Measurements from ENCODE around the gene CDK13. TPM values are rescaled to one million over a fixed set of nuclear protein-coding genes. Genes with fewer than 3 reads are reported as not detected.

Gene CDK13
- total RNA-seq, 4 donors from 2014 or later = 50.9 to 73.5 (median 63.5) TPM

- Histone ChIP-seq H3K27me3 (no peaks in the 10 kb centered on the region), H3K27ac (replicated peaks in 1 of 4) (peak overlapping the region in 2 of 4 donors; percentile 29 to 55), H3K9me3 (no peaks in the 10 kb centered on the region), H3K4me3 (no peak overlapping the region), H3K4me1 (peaks cover 0 to 39% (median 33%) of the 10 kb centered on the region in 4 donors), H3K36me3 (peaks cover 33 to 75% (median 46%) of the 10 kb centered on the region in 4 donors)
- intact Hi-C loops (cut with DNase I) = no loop called here
- WGBS = 78% methylated on average over 2 of the region's 2 CpGs
- TF ChIP-seq POLR2AphosphoS5 (IDR thresholded peaks at IDR 0.05) (no peak), POLR2A (IDR thresholded peaks at IDR 0.05; ENCODE audit: low read depth) (no peak), CTCF (IDR thresholded peaks at IDR 0.05) (no peak), EP300 (IDR thresholded peaks at IDR 0.05) (no peak)
- no peak for DNase-seq (ENCODE audit: extremely low spot score)
These were observed 142.1 kb downstream of the CDK13 start for GRCh38 chr7:40092182-40092581.

- H3K4me3 ChIP-seq = no peak overlapping the region
- TF ChIP-seq POLR2A (IDR thresholded peaks at IDR 0.05; ENCODE audit: low read depth) = no peak
- TF ChIP-seq CTCF (IDR thresholded peaks at IDR 0.05) = no peak
- TF ChIP-seq POLR2AphosphoS5 (IDR thresholded peaks at IDR 0.05) = no peak
- no peak for TF ChIP-seq EP300 (IDR thresholded peaks at IDR 0.05)
- WGBS = 91% methylated on average over 8 of the region's 8 CpGs
- no peaks in the 10 kb centered on the region for H3K27me3 ChIP-seq
- peak overlapping the region in 2 of 4 donors; percentile 21 to 55 for H3K27ac ChIP-seq (replicated peaks in 1 of 4)
- intact Hi-C loops (cut with DNase I) = no loop called here
- H3K9me3 ChIP-seq = no peaks in the 10 kb centered on the region
- H3K4me1 ChIP-seq = peaks cover 6 to 53% (median 48%) of the 10 kb centered on the region in 4 donors
- DNase-seq (ENCODE audit: extremely low spot score) = no peak
- peaks cover 20 to 59% (median 34%) of the 10 kb centered on the region in 4 donors for H3K36me3 ChIP-seq
These were observed 143.7 kb downstream of the CDK13 start for GRCh38 chr7:40093631-40094350.

GRCh38 chr7:40095230-40095629, 145.2 kb downstream of the CDK13 start:
- H3K27me3 ChIP-seq = no peaks in the 10 kb centered on the region
- H3K36me3 ChIP-seq = peaks cover 11 to 45% (median 28%) of the 10 kb centered on the region in 4 donors
- TF ChIP-seq EP300 (IDR thresholded peaks at IDR 0.05) (no peak), POLR2AphosphoS5 (IDR thresholded peaks at IDR 0.05) (no peak), CTCF (IDR thresholded peaks at IDR 0.05) (no peak), POLR2A (IDR thresholded peaks at IDR 0.05; ENCODE audit: low read depth) (no peak)
- no peak overlapping the region for H3K4me3 ChIP-seq
- 80% methylated on average over 1 of the region's 1 CpG for WGBS
- H3K9me3 ChIP-seq = no peaks in the 10 kb centered on the region
- peaks cover 6 to 58% (median 51%) of the 10 kb centered on the region in 4 donors for H3K4me1 ChIP-seq
- no peak overlapping the region for H3K27ac ChIP-seq (replicated peaks in 1 of 4)
- intact Hi-C loops (cut with DNase I) = no loop called here
- DNase-seq (ENCODE audit: extremely low spot score) = no peak

- peaks cover 6 to 58% (median 51%) of the 10 kb centered on the region in 4 donors for H3K4me1 ChIP-seq
- 60% methylated on average over 1 of the region's 1 CpG for WGBS
- TF ChIP-seq POLR2A (IDR thresholded peaks at IDR 0.05; ENCODE audit: low read depth) = no peak
- no peak for TF ChIP-seq CTCF (IDR thresholded peaks at IDR 0.05)
- TF ChIP-seq EP300 (IDR thresholded peaks at IDR 0.05) = no peak
- no peak for TF ChIP-seq POLR2AphosphoS5 (IDR thresholded peaks at IDR 0.05)
- DNase-seq (ENCODE audit: extremely low spot score) = no peak
- H3K27me3 ChIP-seq = no peaks in the 10 kb centered on the region
- H3K27ac ChIP-seq (replicated peaks in 1 of 4) = no peak overlapping the region
- intact Hi-C loops (cut with DNase I) = no loop called here
- H3K4me3 ChIP-seq = no peak overlapping the region
- no peaks in the 10 kb centered on the region for H3K9me3 ChIP-seq
- peaks cover 11 to 39% (median 27%) of the 10 kb centered on the region in 4 donors for H3K36me3 ChIP-seq
These were observed 145.8 kb downstream of the CDK13 start for GRCh38 chr7:40095695-40096327.
